ENCODE data around the gene CHRDL2.

The CHRDL2 gene

GRCh38 chr11:74731301-74732094 is at the start of gene CHRDL2:
Gene CHRDL2 (minus strand): TSS chr11:74731426. CDS start chr11:74730888, 538 bp downstream.
- CTCF ChIA-PET = interaction anchor here (0.6 kb wide), 1 partner anchor 122 kb away, joined by 3 read pairs; no protein-coding TSS in a partner anchor
- POLR2A ChIA-PET = no interaction called here
- TF ChIP-seq TARDBP (IDR thresholded peaks at IDR 0.05) (no peak), HDGF (IDR thresholded peaks at IDR 0.05; ENCODE audit: borderline replicate concordance) (no peak), NFRKB (IDR thresholded peaks at IDR 0.05) (no peak), ELF4 (IDR thresholded peaks at IDR 0.05) (no peak), CTBP1 (IDR thresholded peaks at IDR 0.05; ENCODE audit: borderline replicate concordance) (no peak), SP1 (IDR thresholded peaks at IDR 0.05) (no peak)
- no peak for DNase-seq (ENCODE audit: extremely low spot score)

- no peak for TF ChIP-seq ELF4 (IDR thresholded peaks at IDR 0.05)
- no peak for TF ChIP-seq L3MBTL2 (conservative IDR thresholded peaks at IDR 0.05)
- no peak for TF ChIP-seq SP1 (IDR thresholded peaks at IDR 0.05)
- TF ChIP-seq CTBP1 (IDR thresholded peaks at IDR 0.05; ENCODE audit: borderline replicate concordance) = no peak
- no peak for TF ChIP-seq NFRKB (IDR thresholded peaks at IDR 0.05)
- TF ChIP-seq BHLHE40 (IDR thresholded peaks at IDR 0.05; ENCODE audit: borderline replicate concordance) = no peak
- TF ChIP-seq ZNF384 (IDR thresholded peaks at IDR 0.05) = no peak
- no peak for TF ChIP-seq ARNT (IDR thresholded peaks at IDR 0.05)
- no peak for TF ChIP-seq LEF1 (IDR thresholded peaks at IDR 0.05; ENCODE audit: borderline replicate concordance)
- TF ChIP-seq TARDBP (IDR thresholded peaks at IDR 0.05) = no peak
- TF ChIP-seq PKNOX1 (IDR thresholded peaks at IDR 0.05) = no peak
- no peak for TF ChIP-seq HDGF (IDR thresholded peaks at IDR 0.05; ENCODE audit: borderline replicate concordance)
- TF ChIP-seq FOXK2 (IDR thresholded peaks at IDR 0.05) = no peak
- DNase-seq (ENCODE audit: extremely low spot score) = no peak
- POLR2A ChIA-PET = no interaction called here
- CTCF ChIA-PET = interaction anchor here (1.3 kb wide), 1 partner anchor 54 kb away, joined by 3 read pairs; no protein-coding TSS in a partner anchor
Measured at GRCh38 chr11:74780248-74781005, 49.2 kb upstream of the CHRDL2 start.

- no peak for TF ChIP-seq ELF4 (IDR thresholded peaks at IDR 0.05)
- no peak for TF ChIP-seq CTBP1 (IDR thresholded peaks at IDR 0.05; ENCODE audit: borderline replicate concordance)
- TF ChIP-seq SUZ12 (IDR thresholded peaks at IDR 0.05) = no peak
- TF ChIP-seq NFRKB (IDR thresholded peaks at IDR 0.05) = no peak
- no peak for TF ChIP-seq L3MBTL2 (conservative IDR thresholded peaks at IDR 0.05)
- TF ChIP-seq HDGF (IDR thresholded peaks at IDR 0.05; ENCODE audit: borderline replicate concordance) = no peak
Measured at GRCh38 chr11:74778581-74778980, 47.4 kb upstream of the CHRDL2 start.

GRCh38 chr11:74777877-74778276 is 46.7 kb upstream of the CHRDL2 start:
- CTCF ChIA-PET = no interaction called here
- TF ChIP-seq BHLHE40 (IDR thresholded peaks at IDR 0.05; ENCODE audit: borderline replicate concordance) (no peak), CTBP1 (IDR thresholded peaks at IDR 0.05; ENCODE audit: borderline replicate concordance) (no peak), FOXA1 (IDR thresholded peaks at IDR 0.05) (no peak), FOXM1 (IDR thresholded peaks at IDR 0.05; ENCODE audit: borderline replicate concordance) (no peak), HDGF (IDR thresholded peaks at IDR 0.05; ENCODE audit: borderline replicate concordance) (no peak), LEF1 (IDR thresholded peaks at IDR 0.05; ENCODE audit: borderline replicate concordance) (no peak), TARDBP (IDR thresholded peaks at IDR 0.05) (no peak), ZNF384 (IDR thresholded peaks at IDR 0.05) (no peak), ELF4 (IDR thresholded peaks at IDR 0.05) (no peak), NFRKB (IDR thresholded peaks at IDR 0.05) (no peak), ARNT (IDR thresholded peaks at IDR 0.05) (no peak)
- DNase-seq (ENCODE audit: extremely low spot score) = no peak
- POLR2A ChIA-PET = no interaction called here

More at GRCh38 chr11:74778581-74778980, 47.4 kb upstream of the CHRDL2 start:
- ChIA-PET CTCF (no interaction called here), POLR2A (no interaction called here)
- DNase-seq (ENCODE audit: extremely low spot score) = no peak

- no peak for DNase-seq (ENCODE audit: extremely low spot score)
- POLR2A ChIA-PET = no interaction called here
Measured at GRCh38 chr11:74777038-74777437, 45.8 kb upstream of the CHRDL2 start.

GRCh38 chr11:74776546-74776945 is 45.3 kb upstream of the CHRDL2 start:
- CTCF ChIA-PET = no interaction called here
- no peak for TF ChIP-seq NFRKB (IDR thresholded peaks at IDR 0.05)
- TF ChIP-seq FOXA1 (IDR thresholded peaks at IDR 0.05) = no peak
- no peak for TF ChIP-seq ELF4 (IDR thresholded peaks at IDR 0.05)
- TF ChIP-seq SP1 (IDR thresholded peaks at IDR 0.05) = no peak
- TF ChIP-seq PKNOX1 (IDR thresholded peaks at IDR 0.05) = no peak
- TF ChIP-seq FOXK2 (IDR thresholded peaks at IDR 0.05) = no peak
- no peak for TF ChIP-seq CTBP1 (IDR thresholded peaks at IDR 0.05; ENCODE audit: borderline replicate concordance)
- no peak for TF ChIP-seq TARDBP (IDR thresholded peaks at IDR 0.05)
- no peak for TF ChIP-seq SUZ12 (IDR thresholded peaks at IDR 0.05)
- no peak for TF ChIP-seq ARNT (IDR thresholded peaks at IDR 0.05)
- TF ChIP-seq LEF1 (IDR thresholded peaks at IDR 0.05; ENCODE audit: borderline replicate concordance) = no peak
- POLR2A ChIA-PET = no interaction called here
- no peak for DNase-seq (ENCODE audit: extremely low spot score)

More at GRCh38 chr11:74777038-74777437, 45.8 kb upstream of the CHRDL2 start:
- CTCF ChIA-PET = no interaction called here
- TF ChIP-seq TARDBP (IDR thresholded peaks at IDR 0.05) (no peak), BHLHE40 (IDR thresholded peaks at IDR 0.05; ENCODE audit: borderline replicate concordance) (no peak), LEF1 (IDR thresholded peaks at IDR 0.05; ENCODE audit: borderline replicate concordance) (no peak), HDGF (IDR thresholded peaks at IDR 0.05; ENCODE audit: borderline replicate concordance) (no peak), ELF4 (IDR thresholded peaks at IDR 0.05) (no peak), NFRKB (IDR thresholded peaks at IDR 0.05) (no peak)
